ENCODE results near the gene DNAJA4.

DNAJA4 gene

GRCh38 chr15:78317145-78317836, 52.9 kb downstream of the DNAJA4 start:
- no peak for DNase-seq

- DNase-seq: no peak
Measured at GRCh38 chr15:78319588-78319987, 55.2 kb downstream of the DNAJA4 start.

GRCh38 chr15:78320183-78320582, 55.8 kb downstream of the DNAJA4 start:
- no peak for DNase-seq

GRCh38 chr15:78321041-78321570, 56.7 kb downstream of the DNAJA4 start:
- no peak for DNase-seq

- no peak for DNase-seq
Measured at GRCh38 chr15:78321786-78322185, 57.4 kb downstream of the DNAJA4 start.

GRCh38 chr15:78322243-78322642, 57.9 kb downstream of the DNAJA4 start:
- peak; percentile 85 for DNase-seq

GRCh38 chr15:78322724-78323521, 58.6 kb downstream of the DNAJA4 start:
- no peak for DNase-seq

- DNase-seq: no peak
Measured at GRCh38 chr15:78323693-78324092, 59.3 kb downstream of the DNAJA4 start.

GRCh38 chr15:78324144-78324543, 59.8 kb downstream of the DNAJA4 start:
- no peak for DNase-seq

- no peak for DNase-seq
Measured at GRCh38 chr15:78325092-78325843, 60.9 kb downstream of the DNAJA4 start.

GRCh38 chr15:78327466-78327865, 63.1 kb downstream of the DNAJA4 start:
- DNase-seq: no peak

- no peak for DNase-seq
Measured at GRCh38 chr15:78329625-78330024, 65.3 kb downstream of the DNAJA4 start.
